ENCODE measurements around the gene ATN1.

Gene ATN1

GRCh38 chr12:6945613-6946012, 17.9 kb downstream of the ATN1 start:
- Histone ChIP-seq H3K9me3 (ENCODE audit: control insufficient read depth, insufficient read depth, low read length) (no peaks in the 10 kb centered on the region), H3K27me3 (ENCODE audit: control insufficient read depth, insufficient read depth, low read length) (no peaks in the 10 kb centered on the region), H3K4me3 (ENCODE audit: low read length) (no peak overlapping the region), H3K4me1 (ENCODE audit: control insufficient read depth, insufficient read depth, low read length) (peaks cover 4% of the 10 kb centered on the region), H3K36me3 (ENCODE audit: control insufficient read depth, insufficient read depth, low read length) (peaks cover 7% of the 10 kb centered on the region; the same call in 1 of the 2 replicates), H3K27ac (ENCODE audit: low read length) (no peak overlapping the region)
- DNase-seq (ENCODE audit: low read depth, low spot score), result no peak
- WGBS (ENCODE audit: insufficient coverage, insufficient read length), result no CpG with 5 or more reads among the region's 11 CpGs

DNA sequence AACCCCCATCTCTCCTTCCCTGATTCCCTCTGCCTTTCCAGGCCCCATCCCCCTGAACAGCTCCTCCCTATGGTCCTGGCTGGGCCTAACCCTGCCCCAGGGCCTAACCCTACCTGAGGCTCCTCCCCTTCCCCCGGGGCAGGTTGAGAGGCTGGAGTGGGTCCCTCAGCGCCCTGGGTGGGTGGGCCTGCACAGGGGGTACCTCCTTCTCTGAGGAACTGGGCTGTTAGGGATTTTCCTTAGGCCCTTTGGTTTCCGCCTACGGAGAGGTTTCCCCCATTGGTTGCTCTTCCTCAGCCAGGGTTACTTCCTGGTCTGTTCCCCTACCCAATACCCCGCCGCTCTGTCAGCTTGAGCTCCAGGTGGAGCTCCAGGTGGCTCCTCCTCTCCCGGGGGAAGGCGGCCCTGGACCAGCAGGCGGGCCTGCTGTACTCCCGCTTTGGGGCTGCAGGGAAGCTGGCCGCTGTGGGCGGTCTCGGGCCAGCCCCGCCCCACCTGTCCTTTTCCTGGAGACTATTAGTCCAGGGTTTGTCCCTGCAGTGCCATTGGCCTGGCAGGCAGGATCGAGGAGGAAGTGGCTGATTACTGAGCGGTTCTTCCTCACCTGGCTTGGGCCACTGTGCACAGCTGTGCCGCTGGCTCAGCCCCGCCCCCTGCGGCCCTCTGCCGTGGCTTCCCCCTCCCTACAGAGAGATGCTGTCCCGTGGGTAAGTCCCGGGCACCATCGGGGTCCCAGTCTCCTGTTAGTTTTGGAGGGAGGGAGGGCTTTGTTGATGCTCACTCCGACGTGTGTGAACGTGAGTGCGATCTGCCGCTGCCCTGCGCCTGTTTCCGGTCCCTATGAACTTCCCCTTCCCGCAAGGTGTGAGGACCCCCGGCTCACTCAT, 18.5 kb downstream of the ATN1 start:
- Histone ChIP-seq H3K9me3 (ENCODE audit: control insufficient read depth, insufficient read depth, low read length) (no peaks in the 10 kb centered on the region), H3K36me3 (ENCODE audit: control insufficient read depth, insufficient read depth, low read length) (peaks cover 3% of the 10 kb centered on the region; the same call in 1 of the 2 replicates), H3K27me3 (ENCODE audit: control insufficient read depth, insufficient read depth, low read length) (no peaks in the 10 kb centered on the region), H3K4me3 (ENCODE audit: low read length) (peak overlapping the region; percentile 50; the same call in 1 of the 2 replicates), H3K4me1 (ENCODE audit: control insufficient read depth, insufficient read depth, low read length) (peaks cover 5% of the 10 kb centered on the region), H3K27ac (ENCODE audit: low read length) (no peak overlapping the region)
- DNase-seq (ENCODE audit: low read depth, low spot score), result no peak
- WGBS (ENCODE audit: insufficient coverage, insufficient read length), result no CpG with 5 or more reads among the region's 32 CpGs

DNA sequence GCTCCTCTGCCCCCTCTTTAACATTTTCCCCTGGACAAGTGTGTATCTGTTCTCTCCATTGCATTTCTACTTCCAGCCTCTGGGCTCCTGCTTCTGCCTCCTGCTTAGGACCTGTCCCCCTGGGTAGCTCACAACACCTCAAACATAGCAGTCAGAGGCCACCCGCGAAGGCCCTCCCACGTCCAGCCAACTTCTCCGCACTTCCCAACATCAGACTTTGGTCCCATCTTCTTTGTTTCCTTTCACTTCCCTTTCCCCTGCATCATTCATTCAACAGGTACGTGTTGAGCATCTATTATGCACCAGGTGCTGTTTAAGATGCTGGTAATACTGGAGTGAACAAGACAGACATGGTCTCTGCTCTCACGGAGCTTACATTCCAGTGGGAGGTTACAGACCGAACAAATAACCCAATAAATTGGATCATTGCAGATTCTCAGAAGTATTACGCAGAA, 19.2 kb downstream of the ATN1 start:
- Histone ChIP-seq H3K4me3 (ENCODE audit: low read length) (peak overlapping the region; percentile 50; the same call in 1 of the 2 replicates), H3K9me3 (ENCODE audit: control insufficient read depth, insufficient read depth, low read length) (no peaks in the 10 kb centered on the region), H3K36me3 (ENCODE audit: control insufficient read depth, insufficient read depth, low read length) (no peaks in the 10 kb centered on the region), H3K27me3 (ENCODE audit: control insufficient read depth, insufficient read depth, low read length) (no peaks in the 10 kb centered on the region), H3K27ac (ENCODE audit: low read length) (no peak overlapping the region), H3K4me1 (ENCODE audit: control insufficient read depth, insufficient read depth, low read length) (peaks cover 5% of the 10 kb centered on the region)
- no CpG with 5 or more reads among the region's 8 CpGs for WGBS (ENCODE audit: insufficient coverage, insufficient read length)
- no peak for DNase-seq (ENCODE audit: low read depth, low spot score)

GRCh38 chr12:6947615-6948014, 19.9 kb downstream of the ATN1 start:
- no peaks in the 10 kb centered on the region for H3K27me3 ChIP-seq (ENCODE audit: control insufficient read depth, insufficient read depth, low read length)
- WGBS (ENCODE audit: insufficient coverage, insufficient read length), result no CpG with 5 or more reads among the region's 8 CpGs
- peaks cover 7% of the 10 kb centered on the region for H3K4me1 ChIP-seq (ENCODE audit: control insufficient read depth, insufficient read depth, low read length)
- no peak overlapping the region for H3K4me3 ChIP-seq (ENCODE audit: low read length)
- H3K9me3 ChIP-seq (ENCODE audit: control insufficient read depth, insufficient read depth, low read length), result no peaks in the 10 kb centered on the region
- DNase-seq (ENCODE audit: low read depth, low spot score), result no peak
- H3K36me3 ChIP-seq (ENCODE audit: control insufficient read depth, insufficient read depth, low read length), result no peaks in the 10 kb centered on the region
- no peak overlapping the region for H3K27ac ChIP-seq (ENCODE audit: low read length)

GRCh38 chr12:6948873-6949594, 21.3 kb downstream of the ATN1 start:
- H3K9me3 ChIP-seq (ENCODE audit: control insufficient read depth, insufficient read depth, low read length), result no peaks in the 10 kb centered on the region
- WGBS (ENCODE audit: insufficient coverage, insufficient read length), result no CpG with 5 or more reads among the region's 15 CpGs
- H3K36me3 ChIP-seq (ENCODE audit: control insufficient read depth, insufficient read depth, low read length), result no peaks in the 10 kb centered on the region
- peaks cover 7% of the 10 kb centered on the region for H3K4me1 ChIP-seq (ENCODE audit: control insufficient read depth, insufficient read depth, low read length)
- H3K27ac ChIP-seq (ENCODE audit: low read length), result no peak overlapping the region
- no peak for DNase-seq (ENCODE audit: low read depth, low spot score)
- no peak overlapping the region for H3K4me3 ChIP-seq (ENCODE audit: low read length)
- H3K27me3 ChIP-seq (ENCODE audit: control insufficient read depth, insufficient read depth, low read length), result no peaks in the 10 kb centered on the region

- no CpG with 5 or more reads among the region's 1 CpG for WGBS (ENCODE audit: insufficient coverage, insufficient read length)
- no peak overlapping the region for H3K4me3 ChIP-seq (ENCODE audit: low read length)
- H3K9me3 ChIP-seq (ENCODE audit: control insufficient read depth, insufficient read depth, low read length), result no peaks in the 10 kb centered on the region
- H3K27ac ChIP-seq (ENCODE audit: low read length), result no peak overlapping the region
- H3K27me3 ChIP-seq (ENCODE audit: control insufficient read depth, insufficient read depth, low read length), result no peaks in the 10 kb centered on the region
- no peaks in the 10 kb centered on the region for H3K36me3 ChIP-seq (ENCODE audit: control insufficient read depth, insufficient read depth, low read length)
- DNase-seq (ENCODE audit: low read depth, low spot score), result no peak
- H3K4me1 ChIP-seq (ENCODE audit: control insufficient read depth, insufficient read depth, low read length), result peaks cover 7% of the 10 kb centered on the region
Observed at GRCh38 chr12:6950401-6950801, 22.6 kb downstream of the ATN1 start.

DNA sequence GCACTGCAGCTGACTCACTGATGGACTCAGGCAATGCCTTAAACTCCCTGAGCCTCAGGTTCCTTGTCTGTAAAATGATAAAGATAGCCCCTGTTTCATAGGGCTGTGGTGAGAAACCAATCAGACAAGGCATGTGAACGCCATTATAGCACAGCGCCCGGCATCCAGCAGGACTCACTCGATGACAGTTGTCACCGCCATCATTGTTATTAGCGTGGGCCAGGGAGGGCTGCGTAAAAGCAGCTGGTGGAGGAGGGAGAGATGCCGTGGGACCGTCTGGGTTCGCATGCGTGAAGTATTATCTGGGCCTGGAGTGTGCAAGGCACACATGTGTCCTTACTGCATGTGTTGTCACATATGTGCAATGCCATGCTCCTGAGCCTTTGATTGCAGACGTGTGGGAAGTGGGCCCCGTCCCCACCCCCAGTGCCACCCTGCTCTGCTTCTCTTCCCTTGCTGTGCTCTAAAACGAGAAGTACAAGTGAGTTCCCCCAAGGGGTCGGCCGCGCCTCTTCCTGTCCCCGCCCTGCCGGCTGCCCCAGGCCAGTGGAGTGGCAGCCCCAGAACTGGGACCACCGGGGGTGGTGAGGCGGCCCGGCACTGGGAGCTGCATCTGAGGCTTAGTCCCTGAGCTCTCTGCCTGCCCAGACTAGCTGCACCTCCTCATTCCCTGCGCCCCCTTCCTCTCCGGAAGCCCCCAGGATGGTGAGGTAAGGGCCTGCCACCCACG, 23.2 kb downstream of the ATN1 start, which contains the start of gene PTPN6:
Gene PTPN6 (plus strand): TSS at position 546 of the 730 bp plus-strand sequence. CDS start 157 bp downstream, at position 703.
- no peak for DNase-seq (ENCODE audit: low read depth, low spot score)
- no peaks in the 10 kb centered on the region for H3K36me3 ChIP-seq (ENCODE audit: control insufficient read depth, insufficient read depth, low read length)
- WGBS (ENCODE audit: insufficient coverage, insufficient read length), result no CpG with 5 or more reads among the region's 25 CpGs
- H3K4me1 ChIP-seq (ENCODE audit: control insufficient read depth, insufficient read depth, low read length), result peaks cover 6% of the 10 kb centered on the region; the same call in 1 of the 2 replicates
- no peak within 1 kb of the TSS for H3K4me3 ChIP-seq (ENCODE audit: low read length)
- no peaks in the 10 kb centered on the region for H3K27me3 ChIP-seq (ENCODE audit: control insufficient read depth, insufficient read depth, low read length)
- H3K27ac ChIP-seq (ENCODE audit: low read length), result no peak within 1 kb of the TSS
- H3K9me3 ChIP-seq (ENCODE audit: control insufficient read depth, insufficient read depth, low read length), result no peaks in the 10 kb centered on the region

GRCh38 chr12:6951551-6952120, 23.9 kb downstream of the ATN1 start:
- H3K9me3 ChIP-seq (ENCODE audit: control insufficient read depth, insufficient read depth, low read length), result no peaks in the 10 kb centered on the region
- WGBS (ENCODE audit: insufficient coverage, insufficient read length), result no CpG with 5 or more reads among the region's 20 CpGs
- no peaks in the 10 kb centered on the region for H3K36me3 ChIP-seq (ENCODE audit: control insufficient read depth, insufficient read depth, low read length)
- H3K4me3 ChIP-seq (ENCODE audit: low read length), result no peak overlapping the region
- H3K27me3 ChIP-seq (ENCODE audit: control insufficient read depth, insufficient read depth, low read length), result no peaks in the 10 kb centered on the region
- H3K4me1 ChIP-seq (ENCODE audit: control insufficient read depth, insufficient read depth, low read length), result peaks cover 6% of the 10 kb centered on the region; the same call in 1 of the 2 replicates
- no peak for DNase-seq (ENCODE audit: low read depth, low spot score)
- H3K27ac ChIP-seq (ENCODE audit: low read length), result no peak overlapping the region

- Histone ChIP-seq H3K9me3 (ENCODE audit: control insufficient read depth, insufficient read depth, low read length) (no peaks in the 10 kb centered on the region), H3K27ac (ENCODE audit: low read length) (no peak overlapping the region), H3K27me3 (ENCODE audit: control insufficient read depth, insufficient read depth, low read length) (no peaks in the 10 kb centered on the region), H3K4me1 (ENCODE audit: control insufficient read depth, insufficient read depth, low read length) (0 out of 2 replicates have a peak, but pooled peaks cover 4% of the 10 kb centered on the region), H3K36me3 (ENCODE audit: control insufficient read depth, insufficient read depth, low read length) (no peaks in the 10 kb centered on the region), H3K4me3 (ENCODE audit: low read length) (no peak overlapping the region)
- no CpG with 5 or more reads among the region's 22 CpGs for WGBS (ENCODE audit: insufficient coverage, insufficient read length)
- no peak for DNase-seq (ENCODE audit: low read depth, low spot score)
Observed at GRCh38 chr12:6952121-6952862, 24.5 kb downstream of the ATN1 start.

All from iPS DF 6.9 (cell line).